HG02884 (cell line): ENCODE results near the gene FBXO9.

Experiments used
- ATAC-seq: cut with Tn5 transposase; IDR thresholded peaks from one replicate; pipeline ENCODE4 v1.9.1; 2021; ENCODE audit warnings: mild to moderate bottlenecking, moderate library complexity; ENCODE audit not compliant: unreplicated experiment

The FBXO9 gene

DNA sequence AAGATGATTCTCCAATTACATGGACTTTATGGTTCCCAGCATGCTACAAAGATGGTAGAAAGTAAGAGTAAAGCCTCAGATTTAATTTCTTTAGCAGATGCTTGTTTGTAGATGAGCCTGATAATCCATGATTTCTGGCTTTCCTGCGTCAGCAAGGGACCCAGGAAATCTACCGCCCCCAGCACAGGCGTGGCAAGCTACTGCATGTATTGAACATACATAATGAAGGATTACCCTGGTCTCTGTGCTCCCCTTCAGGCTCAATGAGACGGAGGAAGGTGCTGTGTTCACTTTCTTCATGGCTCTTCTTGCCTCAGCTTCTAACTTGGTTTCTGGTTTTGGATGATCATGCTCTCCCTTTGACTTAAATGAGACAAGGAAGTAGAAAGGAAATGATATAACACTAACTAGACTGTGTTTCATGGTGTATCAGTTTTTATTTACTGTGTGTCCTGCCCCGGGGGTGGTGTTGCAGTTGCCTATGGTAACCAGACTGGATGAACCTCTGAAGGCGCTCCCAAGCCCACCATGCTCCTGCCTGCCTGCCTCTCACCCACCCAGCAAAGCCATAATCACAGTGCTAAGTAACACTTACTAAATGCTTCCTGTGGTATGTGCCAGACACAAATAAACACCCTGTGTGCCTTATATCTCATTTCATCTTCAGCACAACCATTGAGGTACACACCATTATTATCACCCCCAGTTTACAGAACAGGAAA lies 65.5 kb downstream of the FBXO9 start:
- ATAC-seq: no peak

DNA sequence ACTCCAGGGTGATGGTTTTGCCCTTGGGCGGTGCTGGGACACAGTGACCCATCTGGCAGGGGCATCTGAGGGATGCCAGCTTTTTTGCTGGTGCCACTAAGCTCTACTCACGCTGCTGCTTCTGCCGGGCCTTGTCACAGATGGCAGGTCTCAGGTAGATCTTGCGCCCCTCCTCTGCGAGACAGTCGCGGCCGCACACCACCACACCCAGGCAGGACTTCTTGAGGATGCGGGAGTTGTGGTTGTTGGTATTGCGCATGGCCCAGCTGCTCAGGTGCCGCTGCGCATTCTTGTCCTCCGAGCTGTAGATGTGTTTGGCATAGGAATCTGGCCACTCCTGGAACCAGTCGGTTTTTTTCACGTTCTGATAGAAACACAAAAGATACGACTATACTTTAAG lies 68.8 kb downstream of the FBXO9 start:
- no peak for ATAC-seq

DNA sequence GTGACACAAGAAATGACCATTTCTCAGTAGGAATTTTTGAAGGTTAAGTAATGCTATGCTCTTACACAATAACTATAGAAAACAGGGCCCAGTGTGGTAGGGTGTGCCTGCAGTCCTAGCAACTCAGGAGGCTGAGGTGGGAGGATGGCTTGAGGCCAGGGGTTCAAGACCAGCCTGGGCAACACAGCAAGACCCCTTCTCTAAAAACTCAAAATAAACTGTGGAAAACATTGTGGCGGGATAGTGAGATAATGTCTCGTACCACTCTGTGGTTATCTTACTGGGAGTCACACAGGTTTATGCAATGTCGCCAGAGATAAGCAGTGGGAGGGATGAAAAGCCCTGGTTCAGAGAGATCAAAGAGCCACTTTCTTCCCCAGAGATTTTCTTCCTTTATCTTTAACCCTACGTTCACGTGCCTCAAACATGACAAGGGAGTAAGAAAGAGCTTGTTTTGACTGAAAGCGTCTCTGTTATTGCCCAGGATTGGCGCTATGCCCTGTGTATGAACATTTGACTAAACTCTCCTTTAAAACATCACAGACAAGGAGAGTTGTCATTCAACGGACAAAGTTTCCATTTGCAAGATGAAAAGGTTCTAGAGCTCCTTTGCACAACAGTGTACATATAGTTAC lies 69.5 kb downstream of the FBXO9 start:
- no peak for ATAC-seq

DNA sequence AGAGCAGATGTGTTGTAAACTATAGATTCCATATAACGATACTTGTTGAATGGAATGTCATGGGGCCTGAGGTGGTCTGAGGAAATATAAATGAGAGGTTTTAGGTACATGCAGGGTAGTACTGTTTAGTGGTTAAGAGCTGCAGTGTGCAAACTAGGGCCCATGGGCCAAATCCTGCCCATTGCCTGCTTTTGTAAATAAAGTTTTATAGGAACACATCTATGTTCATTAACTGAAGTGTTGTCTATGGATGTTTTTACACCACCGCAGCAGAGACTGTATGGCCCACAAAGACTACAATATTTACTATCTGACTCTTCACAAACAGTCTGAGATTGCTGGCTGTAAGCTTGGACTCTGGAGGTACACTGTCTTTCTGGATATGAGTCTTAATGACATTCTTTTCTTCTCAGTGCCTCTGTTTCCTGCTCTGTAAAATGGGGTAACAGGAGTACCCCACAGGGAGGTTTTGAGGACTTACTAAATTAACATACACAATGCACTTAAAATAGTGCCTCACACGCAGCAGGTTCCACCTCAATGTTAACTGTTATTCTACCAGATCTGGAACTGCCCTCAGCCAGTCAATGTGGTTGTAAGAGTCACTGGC lies 70.9 kb downstream of the FBXO9 start:
- no peak for ATAC-seq

DNA sequence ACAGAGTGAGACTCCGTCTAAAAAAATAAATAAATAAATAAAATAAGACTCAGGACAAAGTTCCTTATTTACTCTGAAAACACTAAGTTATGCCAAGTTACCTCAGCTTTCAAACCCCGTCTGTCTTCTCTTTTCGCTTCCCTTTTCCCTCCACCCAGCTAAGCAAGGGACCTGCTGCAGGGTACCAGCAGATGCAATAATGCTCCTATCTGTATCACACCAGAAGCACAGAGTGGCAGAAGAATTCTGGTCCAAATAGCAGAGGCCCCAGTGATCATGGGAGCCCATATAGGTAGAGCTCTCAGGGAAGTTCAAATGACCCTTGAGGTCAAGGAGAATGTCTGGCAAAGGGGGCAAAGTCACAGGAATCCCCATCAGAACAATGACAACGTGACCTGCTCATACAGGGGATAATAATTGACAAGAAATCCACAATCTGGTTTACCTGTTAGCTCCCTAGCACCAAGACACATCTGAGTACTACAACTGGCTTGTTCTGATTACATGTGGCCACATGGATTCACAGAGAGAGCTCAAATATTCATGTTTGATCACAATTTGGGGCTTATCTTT lies 74.7 kb downstream of the FBXO9 start:
- ATAC-seq: no peak

DNA sequence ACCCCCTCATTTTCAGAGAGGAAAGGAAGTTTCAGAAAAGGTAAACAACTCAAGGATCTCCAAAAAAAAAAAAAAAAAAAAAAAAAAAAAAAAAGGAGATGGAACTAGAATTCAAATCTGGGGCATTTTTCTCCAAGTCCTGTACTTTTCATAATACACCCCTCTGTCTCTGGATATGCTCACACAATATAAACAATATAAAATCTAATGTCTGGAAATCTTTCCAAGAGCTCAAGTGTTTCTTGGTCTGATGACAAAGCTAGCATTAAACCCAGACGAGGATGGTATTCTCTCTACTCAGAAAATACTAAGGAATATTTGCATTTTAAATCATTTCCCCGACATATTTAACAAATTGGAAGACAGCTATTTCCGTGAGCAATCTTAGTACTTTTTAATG lies 77.6 kb downstream of the FBXO9 start:
- ATAC-seq: no peak

DNA sequence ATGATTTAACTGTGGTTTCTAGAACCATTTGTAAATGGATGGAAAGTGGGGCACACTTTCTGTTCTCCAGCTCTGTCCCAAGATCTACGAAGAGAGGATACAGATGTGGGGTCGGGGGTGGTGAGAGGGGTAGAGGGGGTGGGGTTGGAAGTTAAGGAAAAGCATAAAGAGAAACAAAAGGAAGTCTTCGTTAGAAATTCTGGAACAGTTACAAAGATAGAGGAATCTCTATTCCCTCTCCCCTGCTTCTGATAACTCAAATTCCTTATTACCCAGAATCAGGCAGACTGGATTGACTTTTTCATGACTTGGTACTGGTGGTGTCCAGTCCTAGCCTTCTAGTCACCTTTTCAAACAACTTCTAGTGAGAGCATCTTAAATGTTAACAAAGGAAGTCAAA lies 78.5 kb downstream of the FBXO9 start:
- ATAC-seq: no peak

DNA sequence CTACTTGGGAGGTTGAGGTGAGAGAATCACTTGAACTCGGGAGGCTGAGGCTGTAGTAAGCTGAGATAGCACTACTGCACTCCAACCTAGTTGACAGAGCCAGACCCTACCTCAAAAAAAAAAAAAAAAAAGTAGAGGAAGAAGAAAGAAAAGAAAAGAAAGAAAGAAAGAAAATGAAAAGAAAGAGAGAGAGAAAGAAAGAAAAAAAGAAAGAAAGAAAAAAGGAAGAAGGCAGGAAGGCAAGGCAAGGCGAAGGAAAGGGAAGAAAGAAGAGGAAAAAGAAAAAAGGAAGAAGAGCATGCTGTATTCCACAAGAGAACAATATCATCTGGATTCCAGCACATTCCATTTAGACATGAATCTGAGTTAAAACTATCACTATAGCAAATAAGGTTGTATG lies 79.6 kb downstream of the FBXO9 start:
- ATAC-seq: no peak

DNA sequence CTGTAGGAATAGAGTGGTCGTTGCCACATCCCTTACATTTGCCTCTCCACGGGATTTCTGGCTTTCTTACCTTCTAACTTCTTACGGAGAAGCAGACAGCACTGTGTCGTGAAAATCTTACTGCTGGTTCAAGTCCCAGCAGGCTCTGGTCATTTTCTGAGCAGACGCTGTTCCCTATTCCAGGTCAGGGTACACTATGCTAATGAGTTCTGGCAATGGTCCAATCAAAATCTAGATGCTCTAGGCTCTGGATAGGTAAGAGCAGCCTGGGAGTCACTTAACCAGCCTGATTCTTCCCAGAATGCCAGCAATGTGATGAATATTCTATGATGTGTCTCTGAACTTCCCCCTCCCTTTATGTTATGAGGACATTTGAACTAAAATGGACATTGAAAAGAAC lies 83.5 kb downstream of the FBXO9 start, which contains the start of gene GCM1:
Gene GCM1 (minus strand): TSS at position 158 of the 400 bp plus-strand sequence. CDS start 3,209 bp downstream, outside the sequence.
- ATAC-seq: no peak
